ENCODE results near the gene TCEAL1. TPM values are rescaled to one million over a fixed set of nuclear protein-coding genes. Genes with fewer than 3 reads are reported as not detected.

TCEAL1 gene
- total RNA-seq, 4 donors from 2014 or later, result 109 to 160 (median 133) TPM

DNA sequence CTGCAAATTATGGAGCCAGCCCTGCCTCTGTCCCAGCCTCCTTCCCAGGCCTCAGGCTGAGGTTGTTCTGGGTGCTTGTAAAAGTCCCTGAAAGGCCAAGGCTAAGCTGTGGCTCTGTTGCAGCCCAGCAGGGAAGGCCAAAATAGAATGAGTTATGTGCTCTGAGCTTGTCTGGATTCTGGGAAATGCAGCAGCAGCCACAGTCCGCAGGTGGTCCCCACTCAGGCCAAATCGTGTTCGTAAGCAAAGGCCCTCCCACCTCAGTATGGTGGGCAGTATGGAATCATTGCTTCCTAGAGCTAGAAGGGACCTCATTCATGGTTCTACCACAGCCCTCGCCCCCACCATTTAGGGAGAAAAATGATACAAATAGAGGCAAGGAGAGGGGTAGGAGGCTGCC is 4.7 kb upstream of the TCEAL1 start:
- Histone ChIP-seq H3K4me1 (peaks cover 0 to 26% (median 2%) of the 10 kb centered on the region in 4 donors), H3K4me3 (no peak overlapping the region), H3K36me3 (no peaks in the 10 kb centered on the region), H3K9me3 (no peaks in the 10 kb centered on the region), H3K27ac (peak overlapping the region; percentile 12 to 98 (median 46)), H3K27me3 (peaks cover 0 to under 1% of the 10 kb centered on the region in 2 donors)
- no peak for DNase-seq (ENCODE audit: low spot score in 2 of 2)
- 0 to 55% methylated on average over 3 to 4 of the region's 4 CpGs for WGBS, 2 donors
- TF ChIP-seq CTCF (IDR thresholded peaks at IDR 0.05), result no peak
- no peak for TF ChIP-seq POLR2A (IDR thresholded peaks at IDR 0.05)
- no peak for TF ChIP-seq EP300 (IDR thresholded peaks at IDR 0.05)

GRCh38 chrX:103626855-103627254 is 1.9 kb upstream of the TCEAL1 start:
- no peak for DNase-seq (ENCODE audit: low spot score in 2 of 2)
- Histone ChIP-seq H3K4me1 (peaks cover 0 to 30% (median 2%) of the 10 kb centered on the region in 4 donors), H3K9me3 (no peaks in the 10 kb centered on the region), H3K4me3 (no peak overlapping the region), H3K27me3 (peaks cover 0 to 9% of the 10 kb centered on the region in 2 donors), H3K27ac (peak overlapping the region in 3 of 4 donors; percentile 5 to 98 (median 96)), H3K36me3 (peaks cover 0 to 4% (median 0%) of the 10 kb centered on the region in 3 donors)
- TF ChIP-seq EP300 (IDR thresholded peaks at IDR 0.05) (no peak), POLR2A (IDR thresholded peaks at IDR 0.05) (no peak), CTCF (IDR thresholded peaks at IDR 0.05) (no peak)

DNA sequence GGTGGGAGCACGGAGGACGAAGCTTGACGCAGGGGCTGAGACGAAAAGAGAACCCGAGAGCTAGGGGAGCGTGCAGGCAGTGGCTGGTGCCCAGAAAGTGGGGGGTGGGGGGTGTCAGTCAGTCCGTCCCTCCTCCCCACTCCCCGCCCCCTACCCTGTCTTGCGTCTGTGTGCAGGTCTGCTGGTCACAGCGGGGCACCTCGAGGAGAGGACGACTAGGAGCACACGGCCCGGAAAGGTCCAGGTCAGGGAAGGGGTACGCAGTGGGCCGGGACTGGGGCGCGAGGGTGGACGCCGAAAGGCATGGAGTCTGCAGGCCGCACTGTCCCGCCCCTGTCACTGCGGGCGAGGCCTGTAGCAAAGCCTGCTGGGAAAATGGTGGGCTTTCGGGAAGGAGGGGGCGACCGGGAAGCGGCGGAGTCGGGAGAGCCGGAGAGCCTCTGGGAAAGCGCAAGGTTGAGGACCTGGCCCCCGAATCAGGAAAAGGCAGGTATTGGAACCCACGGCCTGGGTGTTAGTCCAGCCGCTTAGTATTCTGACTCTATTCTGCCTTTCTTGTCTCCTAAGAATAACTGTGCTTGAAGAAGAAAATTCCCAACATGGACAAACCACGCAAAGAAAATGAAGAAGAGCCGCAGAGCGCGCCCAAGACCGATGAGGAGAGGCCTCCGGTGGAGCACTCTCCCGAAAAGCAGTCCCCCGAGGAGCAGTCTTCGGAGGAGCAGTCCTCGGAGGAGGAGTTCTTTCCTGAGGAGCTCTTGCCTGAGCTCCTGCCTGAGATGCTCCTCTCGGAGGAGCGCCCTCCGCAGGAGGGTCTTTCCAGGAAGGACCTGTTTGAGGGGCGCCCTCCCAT is 769 bp downstream of the TCEAL1 start:
- TF ChIP-seq EP300 (IDR thresholded peaks at IDR 0.05) (peak in 1 of 2 donors; percentile 67), POLR2A (IDR thresholded peaks at IDR 0.05) (peak; percentile 12 to 37), CTCF (IDR thresholded peaks at IDR 0.05) (peak in 4 of 5 experiments; percentile 18 to 51 (median 40))
- Histone ChIP-seq H3K9me3 (no peaks in the 10 kb centered on the region), H3K27ac (peak overlapping the region; percentile 78 to 98 (median 92)), H3K27me3 (peaks cover 0 to 9% of the 10 kb centered on the region in 2 donors), H3K4me1 (peaks cover 0 to 24% (median 2%) of the 10 kb centered on the region in 4 donors), H3K4me3 (peak overlapping the region; percentile 44 to 75 (median 58)), H3K36me3 (peaks cover 0 to 4% (median 0%) of the 10 kb centered on the region in 3 donors)
- DNase-seq (ENCODE audit: low spot score in 2 of 2), result peak; percentile 33 to 43
- WGBS, 2 donors, result 1 to 28% methylated on average over 25 to 49 of the region's 49 CpGs

DNA sequence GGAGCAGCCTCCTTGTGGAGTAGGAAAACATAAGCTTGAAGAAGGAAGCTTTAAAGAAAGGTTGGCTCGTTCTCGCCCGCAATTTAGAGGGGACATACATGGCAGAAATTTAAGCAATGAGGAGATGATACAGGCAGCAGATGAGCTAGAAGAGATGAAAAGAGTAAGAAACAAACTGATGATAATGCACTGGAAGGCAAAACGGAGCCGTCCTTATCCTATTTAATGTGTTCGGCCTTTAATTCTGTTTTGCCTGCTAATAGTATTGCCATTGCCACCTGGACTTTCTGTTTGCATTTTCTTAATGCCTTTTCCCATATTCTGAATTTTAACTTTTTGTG is 1.4 kb downstream of the TCEAL1 start:
- Histone ChIP-seq H3K27ac (peak overlapping the region; percentile 78 to 98 (median 92)), H3K36me3 (peaks cover 0 to 4% (median 0%) of the 10 kb centered on the region in 3 donors), H3K9me3 (no peaks in the 10 kb centered on the region), H3K4me1 (peaks cover 0 to 22% (median 2%) of the 10 kb centered on the region in 4 donors), H3K27me3 (peaks cover 0 to 9% of the 10 kb centered on the region in 2 donors), H3K4me3 (peak overlapping the region; percentile 44 to 75 (median 58))
- no peak for DNase-seq (ENCODE audit: low spot score in 2 of 2)
- 13 to 43% methylated on average over 6 of the region's 6 CpGs for WGBS, 2 donors
- TF ChIP-seq CTCF (IDR thresholded peaks at IDR 0.05), result peak in 1 of 5 experiments; percentile 1
- no peak for TF ChIP-seq POLR2A (IDR thresholded peaks at IDR 0.05)
- TF ChIP-seq EP300 (IDR thresholded peaks at IDR 0.05), result no peak

DNA sequence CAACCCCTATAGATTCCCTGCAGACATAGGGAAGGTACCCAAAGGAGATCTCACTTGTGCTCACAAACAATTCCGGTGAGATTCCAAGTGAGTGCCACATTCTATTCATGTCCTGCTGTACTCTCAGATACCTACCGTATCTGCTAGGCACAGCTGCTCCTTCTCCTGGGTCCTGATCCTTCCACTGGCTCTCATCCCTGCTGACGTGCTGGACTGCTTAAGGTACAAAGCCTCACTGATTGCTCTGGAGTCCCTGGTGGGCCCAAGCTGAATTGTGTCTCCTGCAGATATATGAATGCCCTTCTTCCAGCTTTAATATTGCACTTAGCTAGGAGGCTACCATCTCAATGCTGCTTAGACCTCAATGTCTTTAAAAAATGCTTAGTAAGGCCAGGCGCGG is 2.4 kb downstream of the TCEAL1 start:
- H3K27ac ChIP-seq, result peak overlapping the region in 1 of 4 donors; percentile 44
- H3K9me3 ChIP-seq, result no peaks in the 10 kb centered on the region

More for the DNA sequence above, 2.4 kb downstream of the TCEAL1 start:
- Histone ChIP-seq H3K4me3 (no peak overlapping the region), H3K36me3 (peaks cover 0 to 4% (median 0%) of the 10 kb centered on the region in 3 donors), H3K27me3 (peaks cover 0 to 9% of the 10 kb centered on the region in 2 donors), H3K4me1 (peaks cover 0 to 12% (median 2%) of the 10 kb centered on the region in 4 donors)
- no peak for DNase-seq (ENCODE audit: low spot score in 2 of 2)
- WGBS, 2 donors, result 90% methylated on average over 5 of the region's 5 CpGs
- TF ChIP-seq CTCF (IDR thresholded peaks at IDR 0.05) (no peak), EP300 (IDR thresholded peaks at IDR 0.05) (no peak), POLR2A (IDR thresholded peaks at IDR 0.05) (no peak)
